H1 (cell line): ENCODE results near the gene TMLHE. TPM values are rescaled to one million over a fixed set of nuclear protein-coding genes. Genes with fewer than 3 reads are reported as not detected.
A peak's percentile ranks its signal among the peaks of the same experiment; 100 is the strongest.

Experiments
- CTCF ChIA-PET: fragments of 300-600 bp; sonication (Branson Sonifier 250); formaldehyde crosslinking; loops from one replicate; lab custom pipeline; 2021; ENCODE audit not compliant: partially characterized antibody; lab: Charles Lee
- POLR2A ChIA-PET: fragments of 300-600 bp; sonication (Branson Sonifier 250); formaldehyde crosslinking; loops from one replicate; lab custom pipeline; 2021; ENCODE audit warnings: inconsistent platforms; ENCODE audit not compliant: partially characterized antibody; lab: Charles Lee
- DNase-seq, 2 experiments: peaks; one replicate each; pipeline versions ENCODE4 v3.0.0 to v3.0.0-alpha.2; 2010 to 2022; ENCODE audit warnings: low spot score in 2 of 2, low read depth in 1 of 2, mixed read lengths in 1 of 2
- FAIRE-seq: peaks from 2 replicates; lab custom pipeline; 2011; peaks lifted over from hg19 to GRCh38; lab: Jason Lieb, UNC
- H2AFZ ChIP-seq: 2 replicates; pipeline ENCODE4 v1.8.1; 2012; ENCODE audit warnings: low read length, inconsistent platforms
- H2AK5ac ChIP-seq: 2 replicates; pipeline ENCODE4 v1.6.1; 2013; ENCODE audit warnings: low read depth, low read length
- H2BK120ac ChIP-seq: replicated peaks from 2 replicates; pipeline ENCODE3; 2013; ENCODE audit warnings: low read depth, low read length, inconsistent platforms
- H2BK12ac ChIP-seq: 2 replicates; pipeline ENCODE4 v1.6.1; 2013; ENCODE audit warnings: low read depth, low read length
- H2BK15ac ChIP-seq: 2 replicates; pipeline ENCODE4 v1.6.1; 2013; ENCODE audit warnings: low read length
- H2BK20ac ChIP-seq: 2 replicates; pipeline ENCODE4 v1.6.1; 2013; ENCODE audit warnings: low read length
- H2BK5ac ChIP-seq: 2 replicates; pipeline ENCODE4 v1.6.1; 2013; ENCODE audit warnings: low read depth, low read length
- H3K14ac ChIP-seq: 2 replicates; pipeline ENCODE4 v1.6.1; 2013; ENCODE audit warnings: inconsistent platforms; ENCODE audit not compliant: insufficient read length
- H3K18ac ChIP-seq: 2 replicates; pipeline ENCODE4 v1.6.1; 2013; ENCODE audit warnings: low read length; ENCODE audit errors: extremely low read depth
- H3K23ac ChIP-seq: 2 replicates; pipeline ENCODE4 v1.6.1; 2013; ENCODE audit warnings: inconsistent platforms; ENCODE audit not compliant: insufficient read length
- H3K23me2 ChIP-seq: 2 replicates; pipeline ENCODE4 v1.6.1; 2013; ENCODE audit warnings: low read depth, low read length
- H3K27ac ChIP-seq: 2 replicates; pipeline ENCODE4 v1.6.1; 2011; ENCODE audit warnings: low read depth, low read length, inconsistent platforms
- H3K27me3 ChIP-seq, 4 experiments: replicated peaks in 1 of 4; 1 replicate in 1 of 4; 2 replicates in 3 of 4; pipeline versions ENCODE4 v1.6.1 to v1.8.1; 2011 to 2013; ENCODE audit warnings: low read length in 3 of 4, mild to moderate bottlenecking in 3 of 4, inconsistent platforms in 2 of 4, mixed read lengths in 2 of 4, moderate library complexity in 1 of 4; ENCODE audit not compliant: control insufficient read depth in 3 of 4, insufficient read depth in 3 of 4; ENCODE audit errors: extremely low read depth in 1 of 4
- H3K36me3 ChIP-seq, 4 experiments: 2 replicates each; pipeline versions ENCODE4 v1.6.1 to v1.8.1; 2011 to 2013; ENCODE audit warnings: mild to moderate bottlenecking in 4 of 4, low read length in 3 of 4, moderate library complexity in 2 of 4, control low read depth in 1 of 4, inconsistent platforms in 1 of 4; ENCODE audit not compliant: insufficient read depth in 4 of 4, control insufficient read depth in 2 of 4
- H3K4ac ChIP-seq: replicated peaks from 2 replicates; pipeline ENCODE3; 2013; ENCODE audit warnings: low read length, low read depth, mixed read lengths, inconsistent platforms; ENCODE audit not compliant: insufficient read length
- H3K4me1 ChIP-seq, 4 experiments: replicated peaks in 1 of 4; 1 replicate in 1 of 4; 2 replicates in 3 of 4; pipeline versions ENCODE4 v1.6.1 to v1.8.1; 2011 to 2013; ENCODE audit warnings: low read length in 3 of 4, inconsistent platforms in 2 of 4, mixed read lengths in 1 of 4; ENCODE audit not compliant: insufficient read depth in 4 of 4, control insufficient read depth in 3 of 4
- H3K4me2 ChIP-seq, 2 experiments: 2 replicates each; pipeline versions ENCODE4 v1.6.1 to v1.8.1; 2011 to 2013; ENCODE audit warnings: low read depth in 2 of 2, low read length in 2 of 2, control low read depth in 1 of 2, inconsistent platforms in 1 of 2, mild to moderate bottlenecking in 1 of 2; ENCODE audit not compliant: insufficient read depth in 1 of 2
- H3K4me3 ChIP-seq, 4 experiments: fragments of 200-600, 300-600 bp in 1 of 4; sonication (generic), shearing (Covaris generic), sonication (Bioruptor Twin) in 1 of 4; 2 replicates each; pipeline versions ENCODE4 v1.5.1 to v1.8.1; 2011 to 2016; ENCODE audit warnings: low read length in 4 of 4, low read depth in 3 of 4, control low read depth in 2 of 4, inconsistent platforms in 2 of 4, mild to moderate bottlenecking in 2 of 4, mixed read lengths in 1 of 4, moderate library complexity in 1 of 4; ENCODE audit not compliant: insufficient read depth in 2 of 4; ENCODE audit errors: extremely low read depth in 1 of 4
- H3K56ac ChIP-seq: replicated peaks from 2 replicates; pipeline ENCODE3; 2013; ENCODE audit warnings: low read depth, mild to moderate bottlenecking, mixed read lengths, low read length, inconsistent platforms; ENCODE audit not compliant: insufficient read length
- H3K79me1 ChIP-seq: 2 replicates; pipeline ENCODE4 v1.6.1; 2013; ENCODE audit warnings: low read depth, low read length, control low read depth
- H3K79me2 ChIP-seq, 2 experiments: 2 replicates each; pipeline versions ENCODE4 v1.6.1 to v1.8.1; 2012 to 2013; ENCODE audit warnings: low read length in 2 of 2, mild to moderate bottlenecking in 2 of 2, inconsistent platforms in 1 of 2; ENCODE audit not compliant: insufficient read depth in 2 of 2, control insufficient read depth in 1 of 2
- H3K9ac ChIP-seq, 4 experiments: replicated peaks in 1 of 4; 1 replicate in 1 of 4; 2 replicates in 3 of 4; pipeline versions ENCODE4 v1.6.1 to v1.8.1; 2011 to 2013; ENCODE audit warnings: low read depth in 3 of 4, low read length in 3 of 4, control low read depth in 2 of 4, mild to moderate bottlenecking in 2 of 4, moderate library complexity in 2 of 4, inconsistent platforms in 1 of 4; ENCODE audit errors: extremely low read depth in 1 of 4
- H3K9me3 ChIP-seq, 2 experiments: 2 replicates each; pipeline versions ENCODE4 v1.6.1 to v1.8.1; 2012 to 2013; ENCODE audit warnings: mild to moderate bottlenecking in 2 of 2, moderate library complexity in 2 of 2, control low read depth in 1 of 2, inconsistent platforms in 1 of 2, low read depth in 1 of 2, low read length in 1 of 2, mixed read lengths in 1 of 2; ENCODE audit not compliant: insufficient read depth in 2 of 2
- H4K20me1 ChIP-seq, 2 experiments: replicated peaks in 1 of 2; 2 replicates each; pipeline versions ENCODE3 to v1.8.1; 2011 to 2013; ENCODE audit warnings: inconsistent platforms in 2 of 2, low read length in 2 of 2, mild to moderate bottlenecking in 1 of 2; ENCODE audit not compliant: insufficient read depth in 2 of 2, control insufficient read depth in 1 of 2
- H4K5ac ChIP-seq: 2 replicates; pipeline ENCODE4 v1.6.1; 2013; ENCODE audit warnings: low read length, low read depth, mixed read lengths, inconsistent platforms; ENCODE audit not compliant: insufficient read length
- H4K8ac ChIP-seq: 2 replicates; pipeline ENCODE4 v1.8.0; 2013; ENCODE audit warnings: mild to moderate bottlenecking, moderate library complexity, low read length, inconsistent platforms; ENCODE audit not compliant: insufficient read depth; ENCODE audit errors: extremely low read depth
- H4K91ac ChIP-seq: replicated peaks from 2 replicates; pipeline ENCODE3; 2013; ENCODE audit warnings: low read length, mixed read lengths, inconsistent platforms; ENCODE audit not compliant: insufficient read length
- BRCA1 ChIP-seq: IDR thresholded peaks from 2 replicates; pipeline ENCODE4 v1.6.1; 2012; ENCODE audit warnings: low read depth, low read length, improper control_type of control experiment
- HDAC2 ChIP-seq, 2 experiments: fragments of 300-600 bp in 1 of 2; sonication (generic) in 1 of 2; IDR thresholded peaks; 2 replicates each; pipeline ENCODE4 v1.6.1; 2011 to 2012; ENCODE audit warnings: low read depth in 2 of 2, low read length in 2 of 2, mild to moderate bottlenecking in 2 of 2, moderate library complexity in 2 of 2, borderline replicate concordance in 1 of 2, inconsistent platforms in 1 of 2
- HDAC6 ChIP-seq: IDR thresholded peaks from one replicate; pipeline ENCODE4 v1.7.1; 2012; ENCODE audit warnings: low read depth, mild to moderate bottlenecking, inconsistent platforms, low read length, moderate library complexity
- RBBP5 ChIP-seq: IDR thresholded peaks from 2 replicates; pipeline ENCODE4 v1.7.1; 2012; ENCODE audit warnings: low read depth, mild to moderate bottlenecking, inconsistent platforms, low read length, moderate library complexity, borderline replicate concordance
- SAP30 ChIP-seq: fragments of 300-600 bp; sonication (generic); IDR thresholded peaks from 2 replicates; pipeline ENCODE4 v1.7.1; 2012; ENCODE audit warnings: low read length, moderate library complexity, mild to moderate bottlenecking, inconsistent platforms; ENCODE audit not compliant: insufficient read depth, insufficient replicate concordance
- YY1 ChIP-seq: IDR thresholded peaks from 2 replicates; pipeline ENCODE4 v1.6.1; 2011; ENCODE audit warnings: low read depth, mild to moderate bottlenecking, low read length
- WGBS, 2 experiments: shearing (Covaris generic) in 1 of 2; methylation state at CpG; one replicate each; pipeline versions ENCODE4 v1.1.6 to v1.1.7; 2013 to 2015; ENCODE audit warnings: low lambda C conversion rate in 2 of 2, mixed read lengths in 2 of 2, inconsistent platforms in 1 of 2, low coverage in 1 of 2, missing lambda C conversion rate in 1 of 2; ENCODE audit not compliant: insufficient replicate concordance in 2 of 2, insufficient coverage in 1 of 2, insufficient read length in 1 of 2; ENCODE audit errors: extremely low coverage in 1 of 2, missing lambda C conversion rate in 1 of 2; 5-methylcytosine and 5-hydroxymethylcytosine counted together
- long read RNA-seq, 2 experiments: library from RNA in 1 of 2; library from capped mRNA in 1 of 2; stranded (forward); transcript quantifications; one replicate each; pipeline ENCODE4 v2.0.0, GENCODE V29; 2021; ENCODE audit warnings: inconsistent platforms in 1 of 2
- polyA minus RNA-seq, 3 experiments: library from RNA; depleted of rRNA, polyadenylated mRNA; stranded (reverse); fragments of >200 nt; gene quantifications; 1 replicate in 2 of 3; 2 replicates in 1 of 3; pipeline ENCODE4 v1.2.3, GENCODE V29; 2011
- polyA plus RNA-seq, 7 experiments: library from polyadenylated mRNA; depleted of rRNA in 3 of 7; stranded (reverse) in 5 of 7; unstranded in 2 of 7; fragments of >200 nt in 5 of 7; fragments of 200-250 nt in 2 of 7; gene quantifications; 1 replicate in 5 of 7; 2 replicates in 1 of 7; 4 replicates in 1 of 7; pipeline versions ENCODE4 v1.2.1 to v1.2.3, GENCODE V29; 2011 to 2013; ENCODE audit warnings: missing spikeins in 2 of 7, mixed read lengths in 2 of 7
- total RNA-seq: library from RNA; stranded (reverse); fragmentation: NEBNext Ultra II Directional; extraction: Animal tissue kit (Norgen Biotek cat#: 25700); gene quantifications from 2 replicates; pipeline ENCODE4 v1.2.1, GENCODE V29; 2021

TMLHE gene, protein sequence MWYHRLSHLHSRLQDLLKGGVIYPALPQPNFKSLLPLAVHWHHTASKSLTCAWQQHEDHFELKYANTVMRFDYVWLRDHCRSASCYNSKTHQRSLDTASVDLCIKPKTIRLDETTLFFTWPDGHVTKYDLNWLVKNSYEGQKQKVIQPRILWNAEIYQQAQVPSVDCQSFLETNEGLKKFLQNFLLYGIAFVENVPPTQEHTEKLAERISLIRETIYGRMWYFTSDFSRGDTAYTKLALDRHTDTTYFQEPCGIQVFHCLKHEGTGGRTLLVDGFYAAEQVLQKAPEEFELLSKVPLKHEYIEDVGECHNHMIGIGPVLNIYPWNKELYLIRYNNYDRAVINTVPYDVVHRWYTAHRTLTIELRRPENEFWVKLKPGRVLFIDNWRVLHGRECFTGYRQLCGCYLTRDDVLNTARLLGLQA
- total RNA-seq = 8.6 and 9.1 TPM in 2 replicates
- 6.2 and 10.3 TPM in 2 replicates for polyA plus RNA-seq (2011; rRNA removed)
- polyA plus RNA-seq (2011; cell fraction: cytosol; rRNA removed) = 7.0 TPM
- polyA plus RNA-seq (2011; cell fraction: nucleus; rRNA removed) = 11.3 TPM
- polyA plus RNA-seq (2012, experiment 1 of 2) = 9.2 to 10.9 TPM (median 10.2 TPM) in 4 replicates
- polyA plus RNA-seq (2012, experiment 2 of 2) = 2.9 TPM
- 8.6 TPM for polyA plus RNA-seq (2013, experiment 1 of 2)
- polyA plus RNA-seq (2013, experiment 2 of 2) = 9.1 TPM
- 45.4 and 66.0 TPM in 2 replicates for polyA minus RNA-seq (2011; rRNA and poly(A)+ RNA removed)
- 14.0 TPM for polyA minus RNA-seq (2011; cell fraction: cytosol; rRNA and poly(A)+ RNA removed)
- 71.1 TPM for polyA minus RNA-seq (2011; cell fraction: nucleus; rRNA and poly(A)+ RNA removed)
- long read RNA-seq, experiment 1, partial matches to known transcripts = 2 of 9 reads
- long read RNA-seq, experiment 1, other reads (novel, unspliced or antisense) = 4 of 9 reads
- long read RNA-seq, experiment 2, transcript TMLHE-201 (8 exons, 2,832 nt) = major isoform, 5 of 14 reads
- long read RNA-seq, experiment 2, partial matches to known transcripts = 3 of 14 reads
- long read RNA-seq, experiment 2, other reads (novel, unspliced or antisense) = 2 of 14 reads

- H3K79me2 ChIP-seq = peaks cover 0 to 7% of the 10 kb centered on the region in 2 experiments; a peak in 2 of 4 replicates
- no peaks in the 10 kb centered on the region for H3K4me1 ChIP-seq
- H4K20me1 ChIP-seq = no peaks in the 10 kb centered on the region
- H2BK120ac ChIP-seq = no peak within 1 kb of the TSS
- peak within 1 kb of the TSS; percentile 77 for H3K56ac ChIP-seq
- H3K4me2 ChIP-seq = peak within 1 kb of the TSS; percentile 72 to 88
- no peak within 1 kb of the TSS for H3K14ac ChIP-seq
- no peak within 1 kb of the TSS for H2BK12ac ChIP-seq
- peak within 1 kb of the TSS; percentile 78; the same call in 1 of the 2 replicates for H2BK5ac ChIP-seq
- peak within 1 kb of the TSS; percentile 74 for H4K91ac ChIP-seq
- 15% methylated on average over 11 of the region's 50 CpGs; no CpG with 5 or more reads in 1 of the 2 experiments for WGBS, 2 experiments
- no peak within 1 kb of the TSS for H2BK15ac ChIP-seq
- H3K23ac ChIP-seq = no peak within 1 kb of the TSS
- POLR2A ChIA-PET = interaction anchor here (0.8 to 1.3 kb wide), 3 partner anchors 18 to 32 kb away, joined by 3 to 4 read pairs (median 3); no protein-coding TSS in a partner anchor
- H2BK20ac ChIP-seq = no peak within 1 kb of the TSS
- H4K5ac ChIP-seq = peak within 1 kb of the TSS; percentile 86
- DNase-seq = peak in 1 of 2 experiments; percentile 61
- no peak within 1 kb of the TSS for H3K4ac ChIP-seq
- peak within 1 kb of the TSS; percentile 8 to 93 (median 76) for H3K9ac ChIP-seq
- no peaks in the 10 kb centered on the region for H3K36me3 ChIP-seq
- H3K27ac ChIP-seq = peak within 1 kb of the TSS; percentile 73
- peak within 1 kb of the TSS; percentile 92 for H2AFZ ChIP-seq
- no peak within 1 kb of the TSS for H2AK5ac ChIP-seq
- no peaks in the 10 kb centered on the region for H3K9me3 ChIP-seq
- peak within 1 kb of the TSS; percentile 85 for H3K18ac ChIP-seq
- CTCF ChIA-PET = no interaction called here
- H4K8ac ChIP-seq = peak within 1 kb of the TSS; percentile 86
- no peaks in the 10 kb centered on the region for H3K27me3 ChIP-seq
- peak within 1 kb of the TSS; percentile 77 to 85 (median 84) for H3K4me3 ChIP-seq
- no peaks in the 10 kb centered on the region for H3K79me1 ChIP-seq
- no peak for FAIRE-seq
- 0 out of 2 replicates have a peak, but pooled peaks cover 2% of the 10 kb centered on the region for H3K23me2 ChIP-seq
- TF ChIP-seq SAP30 (no peak), HDAC6 (no peak), BRCA1 (no peak), YY1 (no peak), RBBP5 (peak; percentile 65; the same call in 1 of the 2 replicates), HDAC2 (IDR thresholded peaks at IDR 0.05; ENCODE audit: borderline replicate concordance in 1 of 2, low read depth in 2 of 2, low read length in 2 of 2) (no peak)
Measured at GRCh38 chrX:155612312-155613224, at the start of gene TMLHE, which contains the start of gene SPRY3. Gene TMLHE (minus strand): TSS chrX:155612952. CDS start chrX:155545276, 67,676 bp downstream. Gene SPRY3 (plus strand): TSS chrX:155612586.
